Measurements from ENCODE around the gene NCR2.

The NCR2 gene

GRCh38 chr6:41337709-41338108 lies 2.3 kb downstream of the NCR2 start:
- DNase-seq (ENCODE audit: insufficient read length, low spot score): no peak
- TF ChIP-seq CTCF (IDR thresholded peaks at IDR 0.05; ENCODE audit: insufficient read depth, missing control alignments): no peak
- FAIRE-seq: no peak

- DNase-seq (ENCODE audit: insufficient read length, low spot score): no peak
- FAIRE-seq: no peak
- TF ChIP-seq CTCF (IDR thresholded peaks at IDR 0.05; ENCODE audit: insufficient read depth, missing control alignments): no peak
Measured at GRCh38 chr6:41338659-41339058, 3.3 kb downstream of the NCR2 start.

GRCh38 chr6:41341580-41341979 lies 6.2 kb downstream of the NCR2 start:
- DNase-seq (ENCODE audit: insufficient read length, low spot score) (no peak), FAIRE-seq (no peak)
- no peak for TF ChIP-seq CTCF (IDR thresholded peaks at IDR 0.05; ENCODE audit: insufficient read depth, missing control alignments)

GRCh38 chr6:41342241-41342640 lies 6.8 kb downstream of the NCR2 start:
- no peak for FAIRE-seq

GRCh38 chr6:41343641-41344187 lies 8.3 kb downstream of the NCR2 start:
- DNase-seq (ENCODE audit: insufficient read length, low spot score) (no peak), FAIRE-seq (no peak)
- TF ChIP-seq CTCF (IDR thresholded peaks at IDR 0.05; ENCODE audit: insufficient read depth, missing control alignments): no peak

More at GRCh38 chr6:41342241-41342640, 6.8 kb downstream of the NCR2 start:
- TF ChIP-seq CTCF (IDR thresholded peaks at IDR 0.05; ENCODE audit: insufficient read depth, missing control alignments): no peak
- DNase-seq (ENCODE audit: insufficient read length, low spot score): no peak

GRCh38 chr6:41344876-41345275 lies 9.5 kb downstream of the NCR2 start:
- FAIRE-seq (no peak), DNase-seq (ENCODE audit: insufficient read length, low spot score) (no peak)

More at GRCh38 chr6:41344876-41345275, 9.5 kb downstream of the NCR2 start:
- no peak for TF ChIP-seq CTCF (IDR thresholded peaks at IDR 0.05; ENCODE audit: insufficient read depth, missing control alignments)
